H1 (cell line): Measurements from ENCODE around the gene AIFM3. TPM values are rescaled to one million over a fixed set of nuclear protein-coding genes. Genes with fewer than 3 reads are reported as not detected.

ENCODE experiments used
- CTCF ChIA-PET: fragments of 300-600 bp; sonication (Branson Sonifier 250); formaldehyde crosslinking; loops from one replicate; lab custom pipeline; 2021; ENCODE audit not compliant: partially characterized antibody; lab: Charles Lee
- POLR2A ChIA-PET: fragments of 300-600 bp; sonication (Branson Sonifier 250); formaldehyde crosslinking; loops from one replicate; lab custom pipeline; 2021; ENCODE audit warnings: inconsistent platforms; ENCODE audit not compliant: partially characterized antibody; lab: Charles Lee
- DNase-seq, 2 experiments: peaks; one replicate each; pipeline versions ENCODE4 v3.0.0 to v3.0.0-alpha.2; 2010 to 2022; ENCODE audit warnings: low spot score in 2 of 2, low read depth in 1 of 2, mixed read lengths in 1 of 2
- FAIRE-seq: peaks from 2 replicates; lab custom pipeline; 2011; peaks lifted over from hg19 to GRCh38; lab: Jason Lieb, UNC
- H2AFZ ChIP-seq: 2 replicates; pipeline ENCODE4 v1.8.1; 2012; ENCODE audit warnings: low read length, inconsistent platforms
- H2AK5ac ChIP-seq: 2 replicates; pipeline ENCODE4 v1.6.1; 2013; ENCODE audit warnings: low read depth, low read length
- H2BK120ac ChIP-seq: replicated peaks from 2 replicates; pipeline ENCODE3; 2013; ENCODE audit warnings: low read depth, low read length, inconsistent platforms
- H2BK12ac ChIP-seq: 2 replicates; pipeline ENCODE4 v1.6.1; 2013; ENCODE audit warnings: low read depth, low read length
- H2BK15ac ChIP-seq: 2 replicates; pipeline ENCODE4 v1.6.1; 2013; ENCODE audit warnings: low read length
- H2BK20ac ChIP-seq: 2 replicates; pipeline ENCODE4 v1.6.1; 2013; ENCODE audit warnings: low read length
- H2BK5ac ChIP-seq: 2 replicates; pipeline ENCODE4 v1.6.1; 2013; ENCODE audit warnings: low read depth, low read length
- H3K14ac ChIP-seq: 2 replicates; pipeline ENCODE4 v1.6.1; 2013; ENCODE audit warnings: inconsistent platforms; ENCODE audit not compliant: insufficient read length
- H3K18ac ChIP-seq: 2 replicates; pipeline ENCODE4 v1.6.1; 2013; ENCODE audit warnings: low read length; ENCODE audit errors: extremely low read depth
- H3K23ac ChIP-seq: 2 replicates; pipeline ENCODE4 v1.6.1; 2013; ENCODE audit warnings: inconsistent platforms; ENCODE audit not compliant: insufficient read length
- H3K23me2 ChIP-seq: 2 replicates; pipeline ENCODE4 v1.6.1; 2013; ENCODE audit warnings: low read depth, low read length
- H3K27ac ChIP-seq: 2 replicates; pipeline ENCODE4 v1.6.1; 2011; ENCODE audit warnings: low read depth, low read length, inconsistent platforms
- H3K27me3 ChIP-seq, 4 experiments: replicated peaks in 1 of 4; 1 replicate in 1 of 4; 2 replicates in 3 of 4; pipeline versions ENCODE4 v1.6.1 to v1.8.1; 2011 to 2013; ENCODE audit warnings: low read length in 3 of 4, mild to moderate bottlenecking in 3 of 4, inconsistent platforms in 2 of 4, mixed read lengths in 2 of 4, moderate library complexity in 1 of 4; ENCODE audit not compliant: control insufficient read depth in 3 of 4, insufficient read depth in 3 of 4; ENCODE audit errors: extremely low read depth in 1 of 4
- H3K36me3 ChIP-seq, 4 experiments: 2 replicates each; pipeline versions ENCODE4 v1.6.1 to v1.8.1; 2011 to 2013; ENCODE audit warnings: mild to moderate bottlenecking in 4 of 4, low read length in 3 of 4, moderate library complexity in 2 of 4, control low read depth in 1 of 4, inconsistent platforms in 1 of 4; ENCODE audit not compliant: insufficient read depth in 4 of 4, control insufficient read depth in 2 of 4
- H3K4ac ChIP-seq: replicated peaks from 2 replicates; pipeline ENCODE3; 2013; ENCODE audit warnings: low read length, low read depth, mixed read lengths, inconsistent platforms; ENCODE audit not compliant: insufficient read length
- H3K4me1 ChIP-seq, 4 experiments: replicated peaks in 1 of 4; 1 replicate in 1 of 4; 2 replicates in 3 of 4; pipeline versions ENCODE4 v1.6.1 to v1.8.1; 2011 to 2013; ENCODE audit warnings: low read length in 3 of 4, inconsistent platforms in 2 of 4, mixed read lengths in 1 of 4; ENCODE audit not compliant: insufficient read depth in 4 of 4, control insufficient read depth in 3 of 4
- H3K4me2 ChIP-seq, 2 experiments: 2 replicates each; pipeline versions ENCODE4 v1.6.1 to v1.8.1; 2011 to 2013; ENCODE audit warnings: low read depth in 2 of 2, low read length in 2 of 2, control low read depth in 1 of 2, inconsistent platforms in 1 of 2, mild to moderate bottlenecking in 1 of 2; ENCODE audit not compliant: insufficient read depth in 1 of 2
- H3K4me3 ChIP-seq, 4 experiments: fragments of 200-600, 300-600 bp in 1 of 4; sonication (generic), shearing (Covaris generic), sonication (Bioruptor Twin) in 1 of 4; 2 replicates each; pipeline versions ENCODE4 v1.5.1 to v1.8.1; 2011 to 2016; ENCODE audit warnings: low read length in 4 of 4, low read depth in 3 of 4, control low read depth in 2 of 4, inconsistent platforms in 2 of 4, mild to moderate bottlenecking in 2 of 4, mixed read lengths in 1 of 4, moderate library complexity in 1 of 4; ENCODE audit not compliant: insufficient read depth in 2 of 4; ENCODE audit errors: extremely low read depth in 1 of 4
- H3K56ac ChIP-seq: replicated peaks from 2 replicates; pipeline ENCODE3; 2013; ENCODE audit warnings: low read depth, mild to moderate bottlenecking, mixed read lengths, low read length, inconsistent platforms; ENCODE audit not compliant: insufficient read length
- H3K79me1 ChIP-seq: 2 replicates; pipeline ENCODE4 v1.6.1; 2013; ENCODE audit warnings: low read depth, low read length, control low read depth
- H3K79me2 ChIP-seq, 2 experiments: 2 replicates each; pipeline versions ENCODE4 v1.6.1 to v1.8.1; 2012 to 2013; ENCODE audit warnings: low read length in 2 of 2, mild to moderate bottlenecking in 2 of 2, inconsistent platforms in 1 of 2; ENCODE audit not compliant: insufficient read depth in 2 of 2, control insufficient read depth in 1 of 2
- H3K9ac ChIP-seq, 4 experiments: replicated peaks in 1 of 4; 1 replicate in 1 of 4; 2 replicates in 3 of 4; pipeline versions ENCODE4 v1.6.1 to v1.8.1; 2011 to 2013; ENCODE audit warnings: low read depth in 3 of 4, low read length in 3 of 4, control low read depth in 2 of 4, mild to moderate bottlenecking in 2 of 4, moderate library complexity in 2 of 4, inconsistent platforms in 1 of 4; ENCODE audit errors: extremely low read depth in 1 of 4
- H3K9me3 ChIP-seq, 2 experiments: 2 replicates each; pipeline versions ENCODE4 v1.6.1 to v1.8.1; 2012 to 2013; ENCODE audit warnings: mild to moderate bottlenecking in 2 of 2, moderate library complexity in 2 of 2, control low read depth in 1 of 2, inconsistent platforms in 1 of 2, low read depth in 1 of 2, low read length in 1 of 2, mixed read lengths in 1 of 2; ENCODE audit not compliant: insufficient read depth in 2 of 2
- H4K20me1 ChIP-seq, 2 experiments: replicated peaks in 1 of 2; 2 replicates each; pipeline versions ENCODE3 to v1.8.1; 2011 to 2013; ENCODE audit warnings: inconsistent platforms in 2 of 2, low read length in 2 of 2, mild to moderate bottlenecking in 1 of 2; ENCODE audit not compliant: insufficient read depth in 2 of 2, control insufficient read depth in 1 of 2
- H4K5ac ChIP-seq: 2 replicates; pipeline ENCODE4 v1.6.1; 2013; ENCODE audit warnings: low read length, low read depth, mixed read lengths, inconsistent platforms; ENCODE audit not compliant: insufficient read length
- H4K8ac ChIP-seq: 2 replicates; pipeline ENCODE4 v1.8.0; 2013; ENCODE audit warnings: mild to moderate bottlenecking, moderate library complexity, low read length, inconsistent platforms; ENCODE audit not compliant: insufficient read depth; ENCODE audit errors: extremely low read depth
- H4K91ac ChIP-seq: replicated peaks from 2 replicates; pipeline ENCODE3; 2013; ENCODE audit warnings: low read length, mixed read lengths, inconsistent platforms; ENCODE audit not compliant: insufficient read length
- CHD2 ChIP-seq: IDR thresholded peaks from 2 replicates; pipeline ENCODE4 v1.6.1; 2012; ENCODE audit warnings: low read length, improper control_type of control experiment
- EP300 ChIP-seq, 2 experiments: IDR thresholded peaks; 1 replicate in 1 of 2; 2 replicates in 1 of 2; pipeline ENCODE4 v1.6.1; 2011 to 2012; ENCODE audit warnings: low read depth in 2 of 2, low read length in 2 of 2, mild to moderate bottlenecking in 2 of 2, borderline replicate concordance in 1 of 2, inconsistent platforms in 1 of 2, moderate library complexity in 1 of 2
- FOSL1 ChIP-seq: IDR thresholded peaks from 2 replicates; pipeline ENCODE4 v1.6.1; 2011; ENCODE audit warnings: mild to moderate bottlenecking, low read depth, low read length, moderate library complexity; ENCODE audit not compliant: insufficient read depth
- JUN ChIP-seq: IDR thresholded peaks from 2 replicates; pipeline ENCODE4 v1.6.1; 2011; ENCODE audit warnings: low read depth, mild to moderate bottlenecking, improper control_type of control experiment, low read length
- WGBS, 2 experiments: shearing (Covaris generic) in 1 of 2; methylation state at CpG; one replicate each; pipeline versions ENCODE4 v1.1.6 to v1.1.7; 2013 to 2015; ENCODE audit warnings: low lambda C conversion rate in 2 of 2, mixed read lengths in 2 of 2, inconsistent platforms in 1 of 2, low coverage in 1 of 2, missing lambda C conversion rate in 1 of 2; ENCODE audit not compliant: insufficient replicate concordance in 2 of 2, insufficient coverage in 1 of 2, insufficient read length in 1 of 2; ENCODE audit errors: extremely low coverage in 1 of 2, missing lambda C conversion rate in 1 of 2; 5-methylcytosine and 5-hydroxymethylcytosine counted together
- polyA plus RNA-seq, 7 experiments: library from polyadenylated mRNA; depleted of rRNA in 3 of 7; stranded (reverse) in 5 of 7; unstranded in 2 of 7; fragments of >200 nt in 5 of 7; fragments of 200-250 nt in 2 of 7; gene quantifications; 1 replicate in 5 of 7; 2 replicates in 1 of 7; 4 replicates in 1 of 7; pipeline versions ENCODE4 v1.2.1 to v1.2.3, GENCODE V29; 2011 to 2013; ENCODE audit warnings: missing spikeins in 2 of 7, mixed read lengths in 2 of 7
- total RNA-seq: library from RNA; stranded (reverse); fragmentation: NEBNext Ultra II Directional; extraction: Animal tissue kit (Norgen Biotek cat#: 25700); gene quantifications from 2 replicates; pipeline ENCODE4 v1.2.1, GENCODE V29; 2021
- TF ChIP-seq, protein P1 (sequence below): IDR thresholded peaks from 2 replicates; pipeline ENCODE4 v1.6.1; 2011; ENCODE audit warnings: low read length, improper control_type of control experiment

The AIFM3 gene
- total and polyA plus RNA-seq, 2 of the 8 experiments (the other 6 are each of a cell fraction or from before 2014, with no cell fraction given), result 0.86 to 1.4 TPM

DNA sequence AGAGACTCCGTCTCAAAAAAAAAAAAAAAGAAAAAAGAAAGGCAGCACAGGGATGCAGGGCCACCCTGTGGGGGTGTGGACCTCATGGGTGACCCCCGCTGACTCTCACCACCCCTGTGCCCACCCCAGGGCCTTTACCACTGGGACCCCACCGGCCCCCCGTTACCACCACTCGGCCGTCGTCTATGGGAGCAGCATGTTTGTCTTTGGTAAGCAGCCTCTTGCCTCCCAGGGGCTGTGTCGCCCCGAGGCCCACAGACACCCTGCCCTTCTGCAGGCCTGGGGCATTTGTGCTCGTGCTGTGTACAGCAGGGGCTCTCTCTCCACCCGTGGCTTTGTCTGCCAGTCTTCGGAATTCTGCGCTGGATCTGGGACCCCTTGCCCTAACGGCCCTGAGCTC is 20.3 kb downstream of the AIFM3 start:
- no peak overlapping the region for H2BK20ac ChIP-seq
- no peak overlapping the region for H3K14ac ChIP-seq
- ChIA-PET CTCF (interaction anchor here (0.7 to 2.0 kb wide), 3 partner anchors 11 to 24 kb away, joined by 3 to 5 read pairs (median 3); no protein-coding TSS in a partner anchor), POLR2A (interaction anchor here (0.7 kb wide), 1 partner anchor 8 kb away, joined by 4 read pairs; no protein-coding TSS in a partner anchor)
- H4K20me1 ChIP-seq, result peaks cover 0 to 8% of the 10 kb centered on the region in 2 experiments
- H3K18ac ChIP-seq, result no peak overlapping the region
- peaks cover 0 to 7% (median 2%) of the 10 kb centered on the region in 4 experiments; a peak in 3 of 8 replicates for H3K36me3 ChIP-seq
- H3K23ac ChIP-seq, result no peak overlapping the region
- H2BK120ac ChIP-seq, result no peak overlapping the region
- no peak overlapping the region for H3K4ac ChIP-seq
- peaks cover 0 to 2% (median 1%) of the 10 kb centered on the region in 4 experiments; a peak in 4 of 7 replicates for H3K27me3 ChIP-seq
- H4K5ac ChIP-seq, result no peak overlapping the region
- no peak overlapping the region for H2BK5ac ChIP-seq
- no peaks in the 10 kb centered on the region for H3K9me3 ChIP-seq
- no peaks in the 10 kb centered on the region for H3K79me2 ChIP-seq
- H2AFZ ChIP-seq, result no peak overlapping the region
- H2AK5ac ChIP-seq, result no peak overlapping the region
- H3K4me1 ChIP-seq, result peaks cover 0 to 5% (median 0%) of the 10 kb centered on the region in 4 experiments; a peak in 2 of 7 replicates
- no peak overlapping the region for H2BK15ac ChIP-seq
- no peak overlapping the region for H4K91ac ChIP-seq
- H3K79me1 ChIP-seq, result no peaks in the 10 kb centered on the region
- H4K8ac ChIP-seq, result no peak overlapping the region
- no peak overlapping the region for H2BK12ac ChIP-seq
- no peak overlapping the region for H3K27ac ChIP-seq
- H3K9ac ChIP-seq, result no peak overlapping the region
- no peak overlapping the region for H3K56ac ChIP-seq
- H3K4me2 ChIP-seq, result no peak overlapping the region
- 93% methylated on average over 9 of the region's 14 CpGs; no CpG with 5 or more reads in 1 of the 2 experiments for WGBS, 2 experiments
- no peak for TF ChIP-seq FOSL1
- no peak for TF ChIP-seq CHD2
- TF ChIP-seq, protein P1, sequence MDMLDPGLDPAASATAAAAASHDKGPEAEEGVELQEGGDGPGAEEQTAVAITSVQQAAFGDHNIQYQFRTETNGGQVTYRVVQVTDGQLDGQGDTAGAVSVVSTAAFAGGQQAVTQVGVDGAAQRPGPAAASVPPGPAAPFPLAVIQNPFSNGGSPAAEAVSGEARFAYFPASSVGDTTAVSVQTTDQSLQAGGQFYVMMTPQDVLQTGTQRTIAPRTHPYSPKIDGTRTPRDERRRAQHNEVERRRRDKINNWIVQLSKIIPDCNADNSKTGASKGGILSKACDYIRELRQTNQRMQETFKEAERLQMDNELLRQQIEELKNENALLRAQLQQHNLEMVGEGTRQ, result no peak
- TF ChIP-seq EP300 (IDR thresholded peaks at IDR 0.05; ENCODE audit: borderline replicate concordance in 1 of 2, low read depth in 2 of 2, low read length in 2 of 2), result no peak
- no peak for TF ChIP-seq JUN
- H3K4me3 ChIP-seq, result no peak overlapping the region
- H3K23me2 ChIP-seq, result peaks cover 1% of the 10 kb centered on the region
- FAIRE-seq (no peak), DNase-seq (no peak)
